NT2/D1 (cell line): ENCODE measurements around the gene IL17C.

Experiments
- YY1 ChIP-seq: IDR thresholded peaks from 2 replicates; pipeline ENCODE4 v1.6.1; 2011; ENCODE audit not compliant: insufficient read length, insufficient read depth
- ZNF274 ChIP-seq: IDR thresholded peaks from 2 replicates; pipeline ENCODE4 v1.6.1; 2011; ENCODE audit warnings: mild to moderate bottlenecking, low read depth, low read length

DNA sequence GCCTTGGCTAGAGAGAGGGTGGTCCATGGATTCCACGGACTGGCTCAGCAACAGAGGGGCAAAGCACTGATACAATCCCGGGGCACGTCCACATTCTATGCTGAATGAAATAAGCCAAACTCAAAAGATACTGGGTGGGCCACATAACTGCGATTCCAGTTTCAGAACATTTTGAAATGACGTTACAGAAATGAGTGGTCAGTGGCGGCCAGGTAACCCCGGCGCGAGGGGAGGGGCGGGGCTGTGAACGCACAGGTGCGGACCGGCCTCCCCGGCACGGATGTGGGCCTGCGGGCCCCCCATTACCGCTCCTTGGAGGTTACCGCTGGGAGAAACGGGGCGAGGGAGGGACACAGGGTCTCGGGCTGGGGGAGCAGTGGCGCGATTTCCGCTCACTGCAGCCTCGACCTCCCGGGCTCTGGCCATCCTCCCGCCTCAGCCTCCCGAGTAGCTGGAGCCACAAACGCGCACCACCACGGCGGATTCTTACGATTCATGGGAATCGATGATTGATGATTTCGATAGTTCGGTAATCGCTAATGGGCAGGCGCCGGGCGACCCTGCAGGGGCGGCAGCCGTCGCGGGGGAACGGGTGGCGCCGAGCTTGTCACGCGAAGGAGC lies 24.0 kb downstream of the IL17C start:
- no peak for TF ChIP-seq ZNF274
- TF ChIP-seq YY1 = no peak
